Hepatocyte (in vitro differentiated cells): ENCODE data around the gene STK33.

Source experiments
- EZH2 ChIP-seq: fragments of 200-600 bp; sonication (generic); IDR thresholded peaks from 2 replicates; pipeline ENCODE4 v1.6.1; 2016; ENCODE audit warnings: antibody characterized with exemption, mild to moderate bottlenecking, borderline replicate concordance
- EZH2phosphoT487 ChIP-seq: fragments of 200-600 bp; sonication (generic); IDR thresholded peaks from one replicate; pipeline ENCODE4 v1.6.1; 2018; ENCODE audit warnings: antibody characterized with exemption, mild to moderate bottlenecking, low read depth, moderate library complexity; ENCODE audit not compliant: unreplicated experiment, severe bottlenecking
- TF ChIP-seq, protein P1 (sequence below): fragments of 200-600 bp; sonication (generic); IDR thresholded peaks from 2 replicates; pipeline ENCODE4 v1.5.1; 2016; ENCODE audit warnings: antibody characterized with exemption, mild to moderate bottlenecking; ENCODE audit not compliant: poor library complexity

- TF ChIP-seq, protein P1, sequence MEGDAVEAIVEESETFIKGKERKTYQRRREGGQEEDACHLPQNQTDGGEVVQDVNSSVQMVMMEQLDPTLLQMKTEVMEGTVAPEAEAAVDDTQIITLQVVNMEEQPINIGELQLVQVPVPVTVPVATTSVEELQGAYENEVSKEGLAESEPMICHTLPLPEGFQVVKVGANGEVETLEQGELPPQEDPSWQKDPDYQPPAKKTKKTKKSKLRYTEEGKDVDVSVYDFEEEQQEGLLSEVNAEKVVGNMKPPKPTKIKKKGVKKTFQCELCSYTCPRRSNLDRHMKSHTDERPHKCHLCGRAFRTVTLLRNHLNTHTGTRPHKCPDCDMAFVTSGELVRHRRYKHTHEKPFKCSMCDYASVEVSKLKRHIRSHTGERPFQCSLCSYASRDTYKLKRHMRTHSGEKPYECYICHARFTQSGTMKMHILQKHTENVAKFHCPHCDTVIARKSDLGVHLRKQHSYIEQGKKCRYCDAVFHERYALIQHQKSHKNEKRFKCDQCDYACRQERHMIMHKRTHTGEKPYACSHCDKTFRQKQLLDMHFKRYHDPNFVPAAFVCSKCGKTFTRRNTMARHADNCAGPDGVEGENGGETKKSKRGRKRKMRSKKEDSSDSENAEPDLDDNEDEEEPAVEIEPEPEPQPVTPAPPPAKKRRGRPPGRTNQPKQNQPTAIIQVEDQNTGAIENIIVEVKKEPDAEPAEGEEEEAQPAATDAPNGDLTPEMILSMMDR: no peak
- TF ChIP-seq EZH2 (no peak), EZH2phosphoT487 (no peak)
Measured at GRCh38 chr11:8596504-8597046, 2.5 kb upstream of the STK33 start.
